Hepatocyte (in vitro differentiated cells): Measurements from ENCODE around the gene TEKT2. TPM values are rescaled to one million over a fixed set of nuclear protein-coding genes. Genes with fewer than 3 reads are reported as not detected.

Experiments used
- DNase-seq: peaks from one replicate; pipeline ENCODE4 v3.0.0-alpha.2; 2016; ENCODE audit warnings: low spot score
- H2AFZ ChIP-seq: fragments of 200-600 bp; sonication (generic); 2 replicates; pipeline ENCODE4 v1.6.0; 2016; ENCODE audit warnings: antibody characterized with exemption, mild to moderate bottlenecking
- H3K27ac ChIP-seq: fragments of 200-600 bp; sonication (generic); 2 replicates; pipeline ENCODE4 v1.5.1; 2016; ENCODE audit warnings: mild to moderate bottlenecking
- H3K27me3 ChIP-seq: fragments of 200-600 bp; sonication (generic); 2 replicates; pipeline ENCODE4 v1.6.1; 2016
- H3K36me3 ChIP-seq: fragments of 200-600 bp; sonication (generic); replicated peaks from 2 replicates; pipeline ENCODE4 v1.5.1; 2016; ENCODE audit warnings: low read depth; ENCODE audit not compliant: insufficient read depth
- H3K4me1 ChIP-seq: fragments of 200-600 bp; sonication (generic); 2 replicates; pipeline ENCODE4 v1.5.1; 2016; ENCODE audit warnings: mild to moderate bottlenecking, moderate library complexity; ENCODE audit not compliant: insufficient read depth
- H3K4me2 ChIP-seq: fragments of 200-600 bp; sonication (generic); 2 replicates; pipeline ENCODE4 v1.6.0; 2016
- H3K4me3 ChIP-seq: fragments of 200-600 bp; sonication (generic); 2 replicates; pipeline ENCODE4 v1.5.1; 2016; ENCODE audit warnings: mild to moderate bottlenecking
- H3K79me2 ChIP-seq: fragments of 200-600 bp; sonication (generic); 2 replicates; pipeline ENCODE4 v1.6.0; 2017; ENCODE audit warnings: mild to moderate bottlenecking
- H3K9me2 ChIP-seq: fragments of 200-600 bp; sonication (generic); replicated peaks from 2 replicates; pipeline ENCODE4 v1.6.0; 2017; ENCODE audit warnings: mild to moderate bottlenecking; ENCODE audit not compliant: insufficient read depth
- H3K9me3 ChIP-seq: fragments of 200-600 bp; sonication (generic); 2 replicates; pipeline ENCODE4 v1.5.1; 2016; ENCODE audit warnings: low read depth, mild to moderate bottlenecking
- H4K20me1 ChIP-seq: fragments of 200-600 bp; sonication (generic); 2 replicates; pipeline ENCODE4 v1.6.0; 2016; ENCODE audit warnings: mild to moderate bottlenecking; ENCODE audit not compliant: insufficient read depth, poor library complexity, severe bottlenecking
- EZH2 ChIP-seq: fragments of 200-600 bp; sonication (generic); IDR thresholded peaks from 2 replicates; pipeline ENCODE4 v1.6.1; 2016; ENCODE audit warnings: antibody characterized with exemption, mild to moderate bottlenecking, borderline replicate concordance
- EZH2phosphoT487 ChIP-seq: fragments of 200-600 bp; sonication (generic); IDR thresholded peaks from one replicate; pipeline ENCODE4 v1.6.1; 2018; ENCODE audit warnings: antibody characterized with exemption, mild to moderate bottlenecking, low read depth, moderate library complexity; ENCODE audit not compliant: unreplicated experiment, severe bottlenecking
- WGBS: methylation state at CpG from one replicate; pipeline ENCODE4 v1.1.6; 2016; ENCODE audit warnings: low lambda C conversion rate; ENCODE audit errors: missing lambda C conversion rate; 5-methylcytosine and 5-hydroxymethylcytosine counted together
- polyA plus RNA-seq: library from polyadenylated mRNA; unstranded; fragments of >200 nt; fragmentation: Nextera tagmentation; extraction: Ambion mirVana; gene quantifications from 2 replicates; pipeline ENCODE4 v1.2.1, GENCODE V29; 2016
- total RNA-seq: library from RNA; depleted of rRNA; stranded (reverse); fragments of >200 nt; gene quantifications from 2 replicates; pipeline ENCODE4 v1.2.3, GENCODE V29; 2014
- TF ChIP-seq, protein P1 (sequence below): fragments of 200-600 bp; sonication (generic); IDR thresholded peaks from 2 replicates; pipeline ENCODE4 v1.5.1; 2016; ENCODE audit warnings: antibody characterized with exemption, mild to moderate bottlenecking; ENCODE audit not compliant: poor library complexity

TEKT2 gene
- total and polyA plus RNA-seq, 2 experiments from 2014 or later = 1.1 to 1.4 TPM

DNA sequence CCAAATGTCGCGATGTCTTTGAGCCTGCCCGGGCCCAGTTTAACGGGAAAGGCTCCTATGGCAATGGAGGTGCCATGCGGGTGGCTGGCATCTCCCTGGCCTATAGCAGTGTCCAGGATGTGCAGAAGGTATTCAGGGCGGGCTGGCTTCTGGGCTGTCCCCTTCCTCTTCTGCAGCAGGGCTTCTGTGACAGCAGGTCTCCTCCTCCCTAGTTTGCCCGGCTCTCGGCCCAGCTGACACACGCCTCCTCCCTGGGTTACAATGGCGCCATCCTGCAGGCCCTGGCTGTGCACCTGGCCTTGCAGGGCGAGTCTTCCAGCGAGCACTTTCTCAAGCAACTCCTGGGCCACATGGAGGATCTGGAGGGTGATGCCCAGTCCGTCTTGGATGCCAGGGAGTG is 7.8 kb downstream of the TEKT2 start:
- TF ChIP-seq EZH2phosphoT487 (no peak), EZH2 (no peak)
- TF ChIP-seq, protein P1, sequence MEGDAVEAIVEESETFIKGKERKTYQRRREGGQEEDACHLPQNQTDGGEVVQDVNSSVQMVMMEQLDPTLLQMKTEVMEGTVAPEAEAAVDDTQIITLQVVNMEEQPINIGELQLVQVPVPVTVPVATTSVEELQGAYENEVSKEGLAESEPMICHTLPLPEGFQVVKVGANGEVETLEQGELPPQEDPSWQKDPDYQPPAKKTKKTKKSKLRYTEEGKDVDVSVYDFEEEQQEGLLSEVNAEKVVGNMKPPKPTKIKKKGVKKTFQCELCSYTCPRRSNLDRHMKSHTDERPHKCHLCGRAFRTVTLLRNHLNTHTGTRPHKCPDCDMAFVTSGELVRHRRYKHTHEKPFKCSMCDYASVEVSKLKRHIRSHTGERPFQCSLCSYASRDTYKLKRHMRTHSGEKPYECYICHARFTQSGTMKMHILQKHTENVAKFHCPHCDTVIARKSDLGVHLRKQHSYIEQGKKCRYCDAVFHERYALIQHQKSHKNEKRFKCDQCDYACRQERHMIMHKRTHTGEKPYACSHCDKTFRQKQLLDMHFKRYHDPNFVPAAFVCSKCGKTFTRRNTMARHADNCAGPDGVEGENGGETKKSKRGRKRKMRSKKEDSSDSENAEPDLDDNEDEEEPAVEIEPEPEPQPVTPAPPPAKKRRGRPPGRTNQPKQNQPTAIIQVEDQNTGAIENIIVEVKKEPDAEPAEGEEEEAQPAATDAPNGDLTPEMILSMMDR = no peak
- H3K9me3 ChIP-seq = no peaks in the 10 kb centered on the region
- no peak overlapping the region for H2AFZ ChIP-seq
- no peaks in the 10 kb centered on the region for H3K9me2 ChIP-seq
- no peak overlapping the region for H3K4me3 ChIP-seq
- H3K36me3 ChIP-seq = no peaks in the 10 kb centered on the region
- peaks cover 3% of the 10 kb centered on the region for H4K20me1 ChIP-seq
- H3K4me2 ChIP-seq = no peak overlapping the region
- H3K79me2 ChIP-seq = peaks cover 27% of the 10 kb centered on the region
- H3K27me3 ChIP-seq = no peaks in the 10 kb centered on the region
- DNase-seq = no peak
- H3K27ac ChIP-seq = no peak overlapping the region
- 93% methylated on average over 13 of the region's 13 CpGs for WGBS
- peaks cover 15% of the 10 kb centered on the region for H3K4me1 ChIP-seq

DNA sequence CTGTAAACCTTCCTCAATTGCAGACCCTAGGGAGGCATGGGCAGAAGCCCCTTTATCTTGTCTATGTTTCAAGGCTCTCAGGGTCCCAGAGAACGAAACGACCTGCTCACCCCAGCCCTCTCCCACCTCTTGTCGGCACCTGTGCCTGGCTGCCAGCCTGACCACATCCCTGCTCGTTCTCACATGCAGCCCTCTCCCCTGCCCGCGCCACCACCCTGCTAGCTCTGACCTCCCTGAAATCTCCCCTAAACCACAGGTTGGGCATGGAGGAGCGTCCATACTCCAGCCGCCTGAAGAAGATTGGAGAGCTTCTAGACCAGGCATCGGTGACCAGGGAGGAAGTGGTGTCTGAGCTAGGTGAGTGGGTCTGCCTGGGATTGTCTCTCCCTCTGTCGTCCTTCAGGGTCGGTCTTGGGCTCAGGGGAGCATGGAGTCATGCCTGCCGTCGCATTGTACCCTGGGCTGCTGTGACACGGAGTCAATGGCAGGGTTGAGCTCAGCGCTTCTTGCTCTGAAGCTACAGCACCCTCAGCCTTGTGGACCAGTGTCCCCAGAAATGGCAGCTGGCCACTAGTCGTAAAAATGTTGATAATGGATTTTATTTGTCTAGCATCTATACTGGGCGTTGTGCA is 8.4 kb downstream of the TEKT2 start:
- no peaks in the 10 kb centered on the region for H3K36me3 ChIP-seq
- no peak for DNase-seq
- 98% methylated on average over 17 of the region's 17 CpGs for WGBS

DNA sequence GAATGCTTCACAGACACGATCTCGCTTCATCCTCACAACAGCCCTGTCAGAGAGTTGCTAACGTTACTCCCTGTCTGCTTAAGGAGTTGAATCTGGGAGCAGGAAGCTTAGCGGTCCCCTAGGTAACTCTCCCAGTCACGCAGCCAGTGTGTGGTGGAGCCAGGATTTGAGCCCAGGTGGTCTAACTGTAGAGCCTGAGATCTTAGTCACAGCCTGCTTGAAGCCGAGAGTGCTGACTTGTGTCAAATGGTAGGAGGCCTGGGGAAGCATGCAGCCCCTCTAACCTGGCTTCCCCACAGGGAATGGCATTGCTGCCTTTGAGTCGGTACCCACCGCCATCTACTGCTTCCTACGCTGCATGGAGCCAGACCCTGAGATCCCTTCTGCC is 8.9 kb downstream of the TEKT2 start:
- Histone ChIP-seq H2AFZ (no peak overlapping the region), H3K4me1 (peaks cover 15% of the 10 kb centered on the region), H3K4me3 (no peak overlapping the region), H3K9me3 (no peaks in the 10 kb centered on the region), H3K36me3 (no peaks in the 10 kb centered on the region), H3K4me2 (no peak overlapping the region), H3K27me3 (no peaks in the 10 kb centered on the region), H3K9me2 (no peaks in the 10 kb centered on the region), H3K79me2 (peaks cover 27% of the 10 kb centered on the region), H4K20me1 (peaks cover 3% of the 10 kb centered on the region), H3K27ac (no peak overlapping the region)
- TF ChIP-seq EZH2phosphoT487 (no peak), EZH2 (no peak)
- TF ChIP-seq, protein P1 = no peak
- no peak for DNase-seq
- 95% methylated on average over 9 of the region's 9 CpGs for WGBS

More for the DNA sequence above, 8.4 kb downstream of the TEKT2 start:
- Histone ChIP-seq H3K9me3 (no peaks in the 10 kb centered on the region), H3K4me2 (no peak overlapping the region), H4K20me1 (peaks cover 3% of the 10 kb centered on the region), H3K9me2 (no peaks in the 10 kb centered on the region), H3K27ac (no peak overlapping the region), H3K4me3 (no peak overlapping the region), H3K27me3 (no peaks in the 10 kb centered on the region), H2AFZ (no peak overlapping the region), H3K79me2 (peaks cover 27% of the 10 kb centered on the region), H3K4me1 (peaks cover 15% of the 10 kb centered on the region)
- TF ChIP-seq EZH2 = no peak
- TF ChIP-seq EZH2phosphoT487 = no peak
- TF ChIP-seq, protein P1 = no peak
